ENCODE data around the gene BTBD17. TPM values are rescaled to one million over a fixed set of nuclear protein-coding genes. Genes with fewer than 3 reads are reported as not detected.

Gene BTBD17
- total RNA-seq, 4 donors from 2014 or later: not detected

GRCh38 chr17:74386386-74386785 is 24.7 kb upstream of the BTBD17 start:
- H3K9me3 ChIP-seq: no peaks in the 10 kb centered on the region
- no peak for TF ChIP-seq POLR2AphosphoS5 (IDR thresholded peaks at IDR 0.05)
- no peak for TF ChIP-seq POLR2A (IDR thresholded peaks at IDR 0.05)
- TF ChIP-seq CTCF (IDR thresholded peaks at IDR 0.05): no peak
- no peak for TF ChIP-seq EP300 (IDR thresholded peaks at IDR 0.05)
- no peak overlapping the region for H3K4me3 ChIP-seq
- H3K4me1 ChIP-seq: peaks cover 12% of the 10 kb centered on the region
- no peaks in the 10 kb centered on the region for H3K36me3 ChIP-seq
- WGBS: 59% methylated on average over 8 of the region's 8 CpGs
- no peak overlapping the region for H3K27ac ChIP-seq
- no peaks in the 10 kb centered on the region for H3K27me3 ChIP-seq
- no peak for DNase-seq (ENCODE audit: low spot score in 2 of 2)

- no peak for DNase-seq (ENCODE audit: low spot score in 2 of 2)
- Histone ChIP-seq H3K4me1 (peaks cover 22% of the 10 kb centered on the region), H3K27ac (no peak overlapping the region), H3K4me3 (no peak overlapping the region), H3K9me3 (no peaks in the 10 kb centered on the region), H3K36me3 (no peaks in the 10 kb centered on the region), H3K27me3 (no peaks in the 10 kb centered on the region)
- 88% methylated on average over 3 of the region's 3 CpGs for WGBS
- TF ChIP-seq EP300 (IDR thresholded peaks at IDR 0.05): no peak
- no peak for TF ChIP-seq CTCF (IDR thresholded peaks at IDR 0.05)
- no peak for TF ChIP-seq POLR2A (IDR thresholded peaks at IDR 0.05)
- TF ChIP-seq POLR2AphosphoS5 (IDR thresholded peaks at IDR 0.05): no peak
Measured at GRCh38 chr17:74385201-74385600, 23.5 kb upstream of the BTBD17 start.

GRCh38 chr17:74383141-74383540 is 21.5 kb upstream of the BTBD17 start:
- DNase-seq (ENCODE audit: low spot score in 2 of 2): no peak
- TF ChIP-seq POLR2AphosphoS5 (IDR thresholded peaks at IDR 0.05) (no peak), CTCF (IDR thresholded peaks at IDR 0.05) (no peak), EP300 (IDR thresholded peaks at IDR 0.05) (no peak), POLR2A (IDR thresholded peaks at IDR 0.05) (no peak)
- H3K27me3 ChIP-seq: no peaks in the 10 kb centered on the region
- 84% methylated on average over 4 of the region's 5 CpGs for WGBS
- H3K36me3 ChIP-seq: no peaks in the 10 kb centered on the region
- H3K4me1 ChIP-seq: peaks cover 33% of the 10 kb centered on the region
- no peak overlapping the region for H3K4me3 ChIP-seq
- H3K9me3 ChIP-seq: no peaks in the 10 kb centered on the region
- no peak overlapping the region for H3K27ac ChIP-seq

GRCh38 chr17:74380959-74381808 is 19.5 kb upstream of the BTBD17 start:
- Histone ChIP-seq H3K27me3 (peaks cover 9% of the 10 kb centered on the region), H3K27ac (no peak overlapping the region), H3K4me1 (peaks cover 27% of the 10 kb centered on the region), H3K36me3 (no peaks in the 10 kb centered on the region), H3K9me3 (no peaks in the 10 kb centered on the region), H3K4me3 (no peak overlapping the region)
- WGBS: 61% methylated on average over 10 of the region's 15 CpGs
- DNase-seq (ENCODE audit: low spot score in 2 of 2): no peak
- TF ChIP-seq CTCF (IDR thresholded peaks at IDR 0.05) (no peak), POLR2AphosphoS5 (IDR thresholded peaks at IDR 0.05) (peak in 1 of 3 donors; percentile 10)

- DNase-seq (ENCODE audit: low spot score in 2 of 2): no peak
- Histone ChIP-seq H3K4me1 (peaks cover 26% of the 10 kb centered on the region), H3K36me3 (no peaks in the 10 kb centered on the region), H3K4me3 (peak overlapping the region; percentile 4), H3K27me3 (peaks cover 9% of the 10 kb centered on the region), H3K27ac (peak overlapping the region; percentile 59), H3K9me3 (no peaks in the 10 kb centered on the region)
- no peak for TF ChIP-seq POLR2AphosphoS5 (IDR thresholded peaks at IDR 0.05)
- 21% methylated on average over 15 of the region's 17 CpGs for WGBS
Measured at GRCh38 chr17:74380086-74380958, 18.7 kb upstream of the BTBD17 start.

Data from suprapubic skin (tissue), 4 donors.